GM23248 (cell line): Measurements from ENCODE around the gene CDH6. TPM values are rescaled to one million over a fixed set of nuclear protein-coding genes. Genes with fewer than 3 reads are reported as not detected.

Experiments
- DNase-seq: peaks from one replicate; pipeline ENCODE4 v3.0.0-alpha.2; 2015
- H2AFZ ChIP-seq: fragments of 200-600 bp; sonication (generic); 2 replicates; pipeline ENCODE4 v1.6.1; 2016; ENCODE audit warnings: antibody characterized with exemption
- H3F3A ChIP-seq: fragments of 200-600 bp; sonication (generic); 2 replicates; pipeline ENCODE4 v1.6.1; 2016; ENCODE audit warnings: mild to moderate bottlenecking, antibody characterized with exemption, mixed run types; ENCODE audit not compliant: insufficient read depth
- H3K27ac ChIP-seq: fragments of 200-600 bp; sonication (generic); 2 replicates; pipeline ENCODE4 v1.5.1; 2016; ENCODE audit warnings: mild to moderate bottlenecking
- H3K27me3 ChIP-seq: fragments of 200-600 bp; sonication (generic); replicated peaks from 2 replicates; pipeline ENCODE4 v1.6.1; 2016; ENCODE audit warnings: mild to moderate bottlenecking; ENCODE audit not compliant: insufficient read depth
- H3K36me3 ChIP-seq: fragments of 200-600 bp; sonication (generic); 2 replicates; pipeline ENCODE4 v1.6.1; 2016; ENCODE audit warnings: low read depth, mild to moderate bottlenecking
- H3K4me1 ChIP-seq: fragments of 200-600 bp; sonication (generic); 2 replicates; pipeline ENCODE4 v1.6.1; 2016; ENCODE audit warnings: mild to moderate bottlenecking; ENCODE audit not compliant: insufficient read depth
- H3K4me2 ChIP-seq: fragments of 200-600 bp; sonication (generic); one replicate; pipeline ENCODE4 v1.6.1; 2016; ENCODE audit warnings: mild to moderate bottlenecking; ENCODE audit not compliant: unreplicated experiment
- H3K4me3 ChIP-seq: fragments of 200-600 bp; sonication (generic); 2 replicates; pipeline ENCODE4 v1.5.1; 2016; ENCODE audit warnings: mild to moderate bottlenecking
- H3K79me2 ChIP-seq: fragments of 200-600 bp; sonication (generic); 2 replicates; pipeline ENCODE4 v1.6.1; 2016; ENCODE audit warnings: mild to moderate bottlenecking; ENCODE audit not compliant: insufficient read depth
- H3K9ac ChIP-seq: fragments of 200-600 bp; sonication (generic); 2 replicates; pipeline ENCODE4 v1.6.1; 2016; ENCODE audit warnings: mild to moderate bottlenecking
- H3K9me2 ChIP-seq: fragments of 200-600 bp; sonication (generic); 2 replicates; pipeline ENCODE4 v1.6.1; 2016; ENCODE audit warnings: mixed run types, mild to moderate bottlenecking, moderate library complexity; ENCODE audit not compliant: insufficient read depth
- H3K9me3 ChIP-seq: fragments of 200-600 bp; sonication (generic); one replicate; pipeline ENCODE4 v1.6.1; 2017; ENCODE audit warnings: low read depth
- H4K20me1 ChIP-seq: fragments of 200-600 bp; sonication (generic); 2 replicates; pipeline ENCODE4 v1.6.0; 2016; ENCODE audit not compliant: insufficient read depth
- EZH2 ChIP-seq: fragments of 200-600 bp; sonication (generic); IDR thresholded peaks from 2 replicates; pipeline ENCODE4 v1.6.1; 2018; ENCODE audit warnings: antibody characterized with exemption, mild to moderate bottlenecking; ENCODE audit not compliant: insufficient read depth, poor library complexity, severe bottlenecking
- EZH2phosphoT487 ChIP-seq: fragments of 200-600 bp; sonication (generic); IDR thresholded peaks from 2 replicates; pipeline ENCODE4 v1.6.1; 2018; ENCODE audit warnings: antibody characterized with exemption, moderate library complexity, mild to moderate bottlenecking, low read depth; ENCODE audit not compliant: insufficient read depth
- WGBS, 2 experiments: methylation state at CpG; one replicate each; pipeline ENCODE4 v1.1.6; 2015 to 2017; ENCODE audit warnings: low lambda C conversion rate in 2 of 2, low coverage in 1 of 2; ENCODE audit errors: missing lambda C conversion rate in 2 of 2; 5-methylcytosine and 5-hydroxymethylcytosine counted together
- in situ Hi-C: fragments of 300-500 bp; cut with MboI; formaldehyde crosslinking; loops from 2 replicates; pipeline ENCODE4 v1.15.0; 2020
- polyA plus RNA-seq: library from polyadenylated mRNA; unstranded; fragments of >200 nt; fragmentation: Nextera tagmentation; extraction: Ambion mirVana; gene quantifications from 2 replicates; pipeline ENCODE4 v1.2.1, GENCODE V29; 2016
- total RNA-seq: library from RNA; depleted of rRNA; stranded (reverse); fragments of >200 nt; shearing (Covaris generic); gene quantifications from 2 replicates; pipeline ENCODE4 v1.2.3, GENCODE V29; 2014

CDH6 gene
- total and polyA plus RNA-seq, 2 experiments from 2014 or later = 4.1 to 7.2 TPM

GRCh38 chr5:31156631-31157160 is 36.8 kb upstream of the CDH6 start:
- WGBS, 2 experiments = 52 to 59% methylated on average over 3 of the region's 3 CpGs
- no peaks in the 10 kb centered on the region for H3K9me3 ChIP-seq
- no peaks in the 10 kb centered on the region for H3K4me1 ChIP-seq
- H3F3A ChIP-seq = no peaks in the 10 kb centered on the region
- no peaks in the 10 kb centered on the region for H3K9me2 ChIP-seq
- no peaks in the 10 kb centered on the region for H4K20me1 ChIP-seq
- DNase-seq = no peak
- no peak overlapping the region for H3K4me3 ChIP-seq
- H3K9ac ChIP-seq = no peak overlapping the region
- H3K79me2 ChIP-seq = no peaks in the 10 kb centered on the region
- H2AFZ ChIP-seq = no peak overlapping the region
- no peaks in the 10 kb centered on the region for H3K27me3 ChIP-seq
- H3K36me3 ChIP-seq = no peaks in the 10 kb centered on the region
- H3K4me2 ChIP-seq = no peak overlapping the region
- in situ Hi-C loops = no loop called here
- TF ChIP-seq EZH2phosphoT487 = no peak
- no peak for TF ChIP-seq EZH2
- H3K27ac ChIP-seq = no peak overlapping the region

- in situ Hi-C loops = no loop called here
- no peak overlapping the region for H2AFZ ChIP-seq
- TF ChIP-seq EZH2 = no peak
- TF ChIP-seq EZH2phosphoT487 = no peak
Measured at GRCh38 chr5:31157720-31158119, 35.8 kb upstream of the CDH6 start.

GRCh38 chr5:31158686-31159085 is 34.8 kb upstream of the CDH6 start:
- in situ Hi-C loops = no loop called here
- no peaks in the 10 kb centered on the region for H3K9me2 ChIP-seq
- DNase-seq = no peak
- 23 to 33% methylated on average over 1 of the region's 1 CpG for WGBS, 2 experiments
- H3K4me3 ChIP-seq = no peak overlapping the region
- H3F3A ChIP-seq = no peaks in the 10 kb centered on the region
- TF ChIP-seq EZH2 (no peak), EZH2phosphoT487 (no peak)
- no peaks in the 10 kb centered on the region for H3K27me3 ChIP-seq
- H3K36me3 ChIP-seq = no peaks in the 10 kb centered on the region
- H3K4me1 ChIP-seq = no peaks in the 10 kb centered on the region
- H3K9ac ChIP-seq = no peak overlapping the region
- H2AFZ ChIP-seq = no peak overlapping the region
- no peaks in the 10 kb centered on the region for H4K20me1 ChIP-seq
- no peaks in the 10 kb centered on the region for H3K79me2 ChIP-seq
- H3K4me2 ChIP-seq = no peak overlapping the region
- H3K9me3 ChIP-seq = no peaks in the 10 kb centered on the region
- H3K27ac ChIP-seq = no peak overlapping the region

More at GRCh38 chr5:31157720-31158119, 35.8 kb upstream of the CDH6 start:
- 56 to 60% methylated on average over 5 of the region's 5 CpGs for WGBS, 2 experiments
- no peak overlapping the region for H3K4me3 ChIP-seq
- no peaks in the 10 kb centered on the region for H3K9me2 ChIP-seq
- H3K4me1 ChIP-seq = no peaks in the 10 kb centered on the region
- DNase-seq = no peak
- H3K79me2 ChIP-seq = no peaks in the 10 kb centered on the region
- no peaks in the 10 kb centered on the region for H4K20me1 ChIP-seq
- no peak overlapping the region for H3K4me2 ChIP-seq
- H3K36me3 ChIP-seq = no peaks in the 10 kb centered on the region
- no peaks in the 10 kb centered on the region for H3F3A ChIP-seq
- no peaks in the 10 kb centered on the region for H3K27me3 ChIP-seq
- H3K27ac ChIP-seq = no peak overlapping the region
- H3K9ac ChIP-seq = no peak overlapping the region
- H3K9me3 ChIP-seq = no peaks in the 10 kb centered on the region

- no peaks in the 10 kb centered on the region for H3F3A ChIP-seq
- H3K9me3 ChIP-seq = no peaks in the 10 kb centered on the region
- H3K27ac ChIP-seq = no peak overlapping the region
- no peaks in the 10 kb centered on the region for H3K79me2 ChIP-seq
- no peak overlapping the region for H2AFZ ChIP-seq
- TF ChIP-seq EZH2 (no peak), EZH2phosphoT487 (no peak)
- in situ Hi-C loops = no loop called here
- no peak overlapping the region for H3K9ac ChIP-seq
- no peaks in the 10 kb centered on the region for H4K20me1 ChIP-seq
- DNase-seq = peak; percentile 0
- no peaks in the 10 kb centered on the region for H3K36me3 ChIP-seq
- WGBS, 2 experiments = 30 to 35% methylated on average over 2 of the region's 2 CpGs
- H3K4me3 ChIP-seq = no peak overlapping the region
- H3K9me2 ChIP-seq = no peaks in the 10 kb centered on the region
- H3K4me2 ChIP-seq = no peak overlapping the region
- H3K27me3 ChIP-seq = no peaks in the 10 kb centered on the region
- H3K4me1 ChIP-seq = no peaks in the 10 kb centered on the region
Measured at GRCh38 chr5:31161781-31162181, 31.7 kb upstream of the CDH6 start.

- WGBS, 2 experiments = 33 to 54% methylated on average over 2 of the region's 2 CpGs
- H3K9me3 ChIP-seq = no peaks in the 10 kb centered on the region
- no peak overlapping the region for H3K27ac ChIP-seq
- H3K4me3 ChIP-seq = no peak overlapping the region
- H3K4me2 ChIP-seq = no peak overlapping the region
- no peak overlapping the region for H2AFZ ChIP-seq
- no peaks in the 10 kb centered on the region for H4K20me1 ChIP-seq
- H3F3A ChIP-seq = no peaks in the 10 kb centered on the region
- no peaks in the 10 kb centered on the region for H3K27me3 ChIP-seq
- no peak for TF ChIP-seq EZH2phosphoT487
- TF ChIP-seq EZH2 = no peak
- DNase-seq = no peak
- no peaks in the 10 kb centered on the region for H3K79me2 ChIP-seq
- in situ Hi-C loops = no loop called here
- no peak overlapping the region for H3K9ac ChIP-seq
- H3K36me3 ChIP-seq = no peaks in the 10 kb centered on the region
- no peaks in the 10 kb centered on the region for H3K4me1 ChIP-seq
- H3K9me2 ChIP-seq = no peaks in the 10 kb centered on the region
Measured at GRCh38 chr5:31165729-31166128, 27.8 kb upstream of the CDH6 start.
